Gastrocnemius medialis (tissue), 4 donors: ENCODE results near the gene RRAGC. TPM values are rescaled to one million over a fixed set of nuclear protein-coding genes. Genes with fewer than 3 reads are reported as not detected.
A peak's percentile ranks its signal among the peaks of the same experiment; 100 is the strongest.

Source experiments
- ATAC-seq, 2 donors: fragments of 150-250 bp; one replicate each; pipeline ENCODE4 v1.9.1; 2016
- DNase-seq, 2 donors: peaks; one replicate each; pipeline ENCODE4 v3.0.0-alpha.2; 2019
- H3K27ac ChIP-seq, 4 donors: fragments of 200-600 bp; sonication (generic); 1 replicate in 1 of 4; 2 replicates in 3 of 4; pipeline ENCODE4 v1.5.1; 2016 to 2018; ENCODE audit warnings: mild to moderate bottlenecking in 2 of 4, moderate library complexity in 1 of 4
- H3K27me3 ChIP-seq, 3 donors: fragments of 200-600 bp; sonication (generic) in 2 of 3; 1 replicate in 1 of 3; 2 replicates in 2 of 3; pipeline versions ENCODE4 v1.5.1 to v1.6.0; 2016 to 2019; ENCODE audit warnings: mild to moderate bottlenecking in 1 of 3, moderate library complexity in 1 of 3
- H3K36me3 ChIP-seq, 2 donors: fragments of 200-600 bp; sonication (generic) in 1 of 2; one replicate each; pipeline ENCODE4 v1.5.1; 2017 to 2018
- H3K4me1 ChIP-seq, 2 donors: fragments of 200-600 bp; sonication (generic) in 1 of 2; one replicate each; pipeline ENCODE4 v1.5.1; 2016 to 2017; ENCODE audit warnings: mild to moderate bottlenecking in 2 of 2
- H3K4me3 ChIP-seq, 4 donors: fragments of 200-600 bp; sonication (generic) in 3 of 4; 1 replicate in 1 of 4; 2 replicates in 3 of 4; pipeline ENCODE4 v1.5.1; 2016 to 2019; ENCODE audit warnings: mild to moderate bottlenecking in 2 of 4
- H3K9me3 ChIP-seq, 3 donors: fragments of 200-600 bp; sonication (generic) in 2 of 3; 1 replicate in 1 of 3; 2 replicates in 2 of 3; pipeline ENCODE4 v1.5.1; 2016 to 2019
- POLR2A ChIP-seq, 2 donors: fragments of 450-650 bp; IDR thresholded peaks; one replicate each; pipeline ENCODE4 v1.6.1; 2017; ENCODE audit warnings: antibody characterized with exemption in 2 of 2, mild to moderate bottlenecking in 2 of 2, moderate library complexity in 2 of 2
- in situ Hi-C, 4 donors: fragments of 200-750 bp; cut with MboI; loops; one replicate each; pipeline versions ENCODE4 v1.15.0 to v1.8.0; 2017; ENCODE audit warnings: low sequenced_read_pairs in 4 of 4
- intact Hi-C: fragments of 100-400 bp; cut with DNase I; formaldehyde crosslinking; loops from one replicate; pipeline ENCODE4 v1.15.1; 2023; ENCODE audit warnings: low total_unique reads
- total RNA-seq, 4 donors: library from RNA; depleted of rRNA; stranded (reverse); fragments of >200 nt; gene quantifications; one replicate each; pipeline versions ENCODE4 v1.1.0 to v1.2.3, GENCODE V29; 2016
- TF ChIP-seq, protein P1 (sequence below), 5 experiments: fragments of 450-650 bp in 3 of 5; fragments of 200-600 bp in 2 of 5; sonication (generic) in 2 of 5; IDR thresholded peaks in 4 of 5; conservative IDR thresholded peaks in 1 of 5; 1 replicate in 4 of 5; 2 replicates in 1 of 5; pipeline ENCODE4 v1.5.1; 2016 to 2019; ENCODE audit warnings: antibody characterized with exemption in 5 of 5, mild to moderate bottlenecking in 3 of 5, moderate library complexity in 3 of 5

RRAGC gene
- total RNA-seq, 4 donors from 2014 or later: 8.0 to 15.5 (median 11.2) TPM

DNA sequence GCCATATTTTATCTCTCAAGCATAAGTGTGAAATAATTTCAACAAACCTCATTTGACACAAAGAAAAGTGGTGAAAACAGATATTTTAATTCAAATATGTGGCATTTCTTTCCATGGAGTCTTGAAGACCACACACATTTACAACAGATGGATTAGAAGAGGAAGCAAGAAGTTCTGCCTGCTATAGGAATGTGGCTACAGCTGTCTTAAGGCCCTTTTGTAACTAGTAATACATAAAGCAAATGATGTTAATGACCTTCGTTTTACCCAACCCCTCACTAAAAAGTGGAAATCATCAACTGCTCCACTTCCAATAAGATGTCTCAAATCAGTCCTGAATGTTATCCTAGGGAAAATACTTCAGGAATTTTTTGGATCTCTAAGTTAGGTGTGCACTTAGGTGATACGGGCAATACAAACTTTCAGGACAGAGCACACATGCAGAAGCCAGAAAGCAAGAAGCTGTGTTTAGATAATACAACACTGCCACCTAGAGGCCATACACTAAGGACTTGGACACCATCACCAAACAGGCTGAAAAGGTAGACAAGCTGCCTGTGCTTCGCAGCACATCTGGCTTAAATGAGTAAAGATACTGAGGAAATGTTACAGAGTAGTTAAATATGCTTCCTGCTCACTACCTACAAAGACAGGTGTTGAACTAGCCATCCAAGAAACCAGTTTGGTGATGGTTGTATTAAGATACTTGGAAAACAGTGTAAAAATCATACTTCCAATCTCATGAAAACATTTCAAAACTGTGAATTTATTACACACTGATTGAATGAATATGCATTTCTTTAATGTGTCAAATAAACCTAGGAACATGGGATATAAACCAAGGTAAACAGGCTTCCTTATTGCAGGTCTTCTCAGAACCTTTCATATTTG is 24.4 kb downstream of the RRAGC start:
- TF ChIP-seq POLR2A (IDR thresholded peaks at IDR 0.05): no peak
- TF ChIP-seq, protein P1, sequence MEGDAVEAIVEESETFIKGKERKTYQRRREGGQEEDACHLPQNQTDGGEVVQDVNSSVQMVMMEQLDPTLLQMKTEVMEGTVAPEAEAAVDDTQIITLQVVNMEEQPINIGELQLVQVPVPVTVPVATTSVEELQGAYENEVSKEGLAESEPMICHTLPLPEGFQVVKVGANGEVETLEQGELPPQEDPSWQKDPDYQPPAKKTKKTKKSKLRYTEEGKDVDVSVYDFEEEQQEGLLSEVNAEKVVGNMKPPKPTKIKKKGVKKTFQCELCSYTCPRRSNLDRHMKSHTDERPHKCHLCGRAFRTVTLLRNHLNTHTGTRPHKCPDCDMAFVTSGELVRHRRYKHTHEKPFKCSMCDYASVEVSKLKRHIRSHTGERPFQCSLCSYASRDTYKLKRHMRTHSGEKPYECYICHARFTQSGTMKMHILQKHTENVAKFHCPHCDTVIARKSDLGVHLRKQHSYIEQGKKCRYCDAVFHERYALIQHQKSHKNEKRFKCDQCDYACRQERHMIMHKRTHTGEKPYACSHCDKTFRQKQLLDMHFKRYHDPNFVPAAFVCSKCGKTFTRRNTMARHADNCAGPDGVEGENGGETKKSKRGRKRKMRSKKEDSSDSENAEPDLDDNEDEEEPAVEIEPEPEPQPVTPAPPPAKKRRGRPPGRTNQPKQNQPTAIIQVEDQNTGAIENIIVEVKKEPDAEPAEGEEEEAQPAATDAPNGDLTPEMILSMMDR (IDR thresholded peaks at IDR 0.05 in 4 of 5, conservative IDR thresholded peaks at IDR 0.05 in 1 of 5): peak; percentile 52 to 79 (median 73)
- Histone ChIP-seq H3K27ac (no peak overlapping the region), H3K27me3 (peaks cover 0 to 6% (median 0%) of the 10 kb centered on the region in 3 donors), H3K9me3 (no peaks in the 10 kb centered on the region), H3K4me1 (no peaks in the 10 kb centered on the region), H3K36me3 (peaks cover 2 to 20% of the 10 kb centered on the region in 2 donors), H3K4me3 (no peak overlapping the region)
- in situ Hi-C loops (loop anchor here in 1 of 4 donors (25.0 kb wide), 2 partner anchors 773 to 1223 kb away; no protein-coding TSS in a partner anchor), intact Hi-C loops (no loop called here)
- DNase-seq (peak in 1 of 2 donors; percentile 8), ATAC-seq (peak; percentile 87 to 97)

DNA sequence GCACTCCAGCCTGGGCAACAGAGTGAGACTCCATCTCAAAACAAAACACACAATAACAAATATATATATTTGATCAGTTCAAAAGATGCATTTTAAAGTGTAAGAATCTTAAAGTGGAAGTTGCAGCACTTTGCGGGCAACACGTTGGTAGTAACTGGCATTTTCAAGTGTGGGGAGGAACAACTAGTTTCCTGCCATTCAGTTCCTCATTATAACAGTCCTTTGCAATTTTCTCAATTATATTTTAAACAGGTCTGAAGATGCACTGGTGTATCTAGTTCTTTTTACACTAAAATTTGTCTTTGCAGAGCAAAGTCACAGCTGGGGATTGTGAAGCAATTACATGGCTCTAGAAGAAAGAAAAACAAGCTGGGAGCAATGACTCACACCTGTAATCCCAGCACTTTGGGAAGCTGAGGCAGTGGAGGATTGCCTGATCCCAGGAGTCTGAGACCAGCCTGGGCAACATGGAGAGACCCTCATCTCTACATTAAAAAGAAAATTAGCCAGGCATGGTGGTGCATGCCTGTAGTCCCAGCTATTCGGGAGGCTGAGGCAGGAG is 25.3 kb downstream of the RRAGC start:
- H3K9me3 ChIP-seq: no peaks in the 10 kb centered on the region
- no peaks in the 10 kb centered on the region for H3K4me1 ChIP-seq
- intact Hi-C loops: no loop called here
- no peak overlapping the region for H3K27ac ChIP-seq
- peaks cover 0 to 6% (median 0%) of the 10 kb centered on the region in 3 donors for H3K27me3 ChIP-seq
- ATAC-seq (no peak), DNase-seq (no peak)
- TF ChIP-seq, protein P1 (IDR thresholded peaks at IDR 0.05 in 4 of 5, conservative IDR thresholded peaks at IDR 0.05 in 1 of 5): no peak
- TF ChIP-seq POLR2A (IDR thresholded peaks at IDR 0.05): no peak
- peaks cover 2 to 15% of the 10 kb centered on the region in 2 donors for H3K36me3 ChIP-seq
- no peak overlapping the region for H3K4me3 ChIP-seq
- in situ Hi-C loops: loop anchor here in 1 of 4 donors (25.0 kb wide), 2 partner anchors 772 to 1222 kb away; no protein-coding TSS in a partner anchor

DNA sequence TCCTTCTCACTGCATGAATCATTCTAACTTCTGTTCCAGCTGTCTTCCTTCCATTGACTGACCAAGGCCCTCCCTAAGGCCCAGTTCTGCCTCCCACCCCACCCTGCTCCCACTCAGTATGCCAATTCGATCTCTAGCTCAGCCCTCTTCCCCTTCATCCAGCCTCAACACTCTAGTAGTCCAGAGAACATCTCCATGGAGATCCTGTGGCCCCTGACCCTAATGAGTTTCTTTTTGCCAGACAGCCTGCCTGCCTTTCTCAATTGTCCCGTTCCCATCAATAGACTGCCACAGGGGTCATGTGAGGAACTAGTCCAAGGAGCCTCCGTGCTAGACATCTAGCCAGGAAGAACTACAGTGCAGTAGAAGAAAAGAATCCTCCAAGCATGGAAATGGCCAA is 26.4 kb downstream of the RRAGC start:
- ATAC-seq: no peak
- in situ Hi-C loops (loop anchor here in 1 of 4 donors (25.0 kb wide), 2 partner anchors 771 to 1221 kb away; no protein-coding TSS in a partner anchor), intact Hi-C loops (no loop called here)
- DNase-seq: no peak
- Histone ChIP-seq H3K27ac (no peak overlapping the region), H3K36me3 (peaks cover 2 to 4% of the 10 kb centered on the region in 2 donors), H3K4me1 (no peaks in the 10 kb centered on the region), H3K4me3 (no peak overlapping the region), H3K27me3 (peaks cover 0 to 6% (median 0%) of the 10 kb centered on the region in 3 donors), H3K9me3 (no peaks in the 10 kb centered on the region)
- TF ChIP-seq, protein P1 (IDR thresholded peaks at IDR 0.05 in 4 of 5, conservative IDR thresholded peaks at IDR 0.05 in 1 of 5): no peak
- TF ChIP-seq POLR2A (IDR thresholded peaks at IDR 0.05): no peak

DNA sequence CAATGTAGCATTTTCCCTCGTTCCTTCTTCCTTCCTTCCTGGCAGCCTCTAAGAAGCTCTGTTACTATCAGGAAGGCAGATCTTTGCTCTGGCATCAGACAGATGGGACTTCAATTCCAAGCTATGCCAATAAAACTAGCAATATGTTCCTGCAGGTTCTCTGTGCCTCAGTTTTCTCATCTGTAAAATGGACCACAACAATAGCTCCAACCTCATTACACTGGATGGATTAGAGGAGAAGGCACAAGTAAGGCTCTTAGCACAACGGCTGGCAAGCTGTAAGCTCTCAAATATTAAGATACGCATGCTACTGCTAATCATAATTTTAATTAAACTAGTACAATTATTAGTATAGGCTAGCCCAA is 27.2 kb downstream of the RRAGC start:
- Histone ChIP-seq H3K36me3 (no peaks in the 10 kb centered on the region), H3K4me3 (no peak overlapping the region), H3K27me3 (peaks cover 0 to 6% (median 0%) of the 10 kb centered on the region in 3 donors), H3K27ac (no peak overlapping the region), H3K4me1 (no peaks in the 10 kb centered on the region), H3K9me3 (no peaks in the 10 kb centered on the region)
- intact Hi-C loops: no loop called here
- ATAC-seq (no peak), DNase-seq (no peak)
- TF ChIP-seq, protein P1 (IDR thresholded peaks at IDR 0.05 in 4 of 5, conservative IDR thresholded peaks at IDR 0.05 in 1 of 5): no peak
- TF ChIP-seq POLR2A (IDR thresholded peaks at IDR 0.05): no peak
- in situ Hi-C loops: loop anchor here in 1 of 4 donors (25.0 kb wide), 2 partner anchors 770 to 1220 kb away; no protein-coding TSS in a partner anchor
